ENCODE measurements around the gene CEP128. TPM values are rescaled to one million over a fixed set of nuclear protein-coding genes. Genes with fewer than 3 reads are reported as not detected.

Gene CEP128
- total RNA-seq, 2 experiments from 2014 or later: 12.3 to 13.0 TPM

DNA sequence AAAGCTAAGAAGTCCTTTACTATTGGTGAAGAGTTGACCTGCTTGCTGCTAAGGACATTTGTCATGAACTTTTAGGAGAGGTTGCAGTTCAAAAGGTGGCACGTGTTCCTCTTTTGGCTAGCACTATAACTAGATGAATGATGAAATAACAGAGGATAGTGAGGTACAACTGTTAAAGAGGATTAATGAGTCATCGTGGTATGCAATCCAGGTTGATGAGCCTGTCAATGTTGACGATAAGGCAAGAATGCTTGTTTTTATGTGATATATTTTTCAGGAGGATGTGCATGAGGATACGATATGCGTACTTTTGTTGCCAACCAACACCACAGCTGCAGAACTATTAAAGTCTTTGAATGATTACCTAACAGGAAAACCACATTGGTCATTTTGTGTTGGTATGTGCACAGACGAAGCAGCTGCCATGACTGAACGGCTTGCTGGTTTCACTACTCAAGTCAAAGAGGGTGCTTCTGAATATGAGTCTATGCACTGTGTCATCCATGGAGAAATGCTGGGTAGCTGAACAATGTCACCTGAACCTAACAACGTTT, 10.6 kb downstream of the CEP128 start:
- POLR2A ChIA-PET: interaction anchor here (0.7 to 1.9 kb wide), 4 partner anchors 11 to 239 kb away, joined by 3 to 15 read pairs (median 4); partner anchors contain the start of gene CEP128
- Mint-ChIP-seq H3K27ac (peak overlapping the region; percentile 94), H3K9me3 (no peaks in the 10 kb centered on the region), H3K27me3 (no peaks in the 10 kb centered on the region), H3K36me3 (ENCODE audit: low read depth) (peaks cover 23% of the 10 kb centered on the region), H3K4me3 (peak overlapping the region; percentile 47), H3K4me1 (ENCODE audit: low read depth) (peaks cover 62% of the 10 kb centered on the region)
- Histone ChIP-seq H3K27ac (ENCODE audit: low read depth in 1 of 2, low read length in 2 of 2) (peak overlapping the region in 1 of 2 donors; percentile 47), H3K9me3 (ENCODE audit: control insufficient read depth in 1 of 2, insufficient read depth in 1 of 2, low read length in 2 of 2) (no peaks in the 10 kb centered on the region), H3K4me3 (ENCODE audit: low read length) (peak overlapping the region; percentile 9), H3K36me3 (ENCODE audit: insufficient read depth, low read length) (no peaks in the 10 kb centered on the region), H3K4me1 (ENCODE audit: insufficient read depth, low read length) (peaks cover 21% of the 10 kb centered on the region), H3K27me3 (ENCODE audit: control insufficient read depth in 1 of 2, insufficient read depth in 2 of 2, low read length in 2 of 2) (no peaks in the 10 kb centered on the region)
- ATAC-seq (ENCODE audit: poor library complexity) (peak; percentile 88), DNase-seq (peak in 13 of 14 experiments; percentile 13 to 89 (median 38))
- intact Hi-C loops (cut with DNase I, micrococcal nuclease): loop anchor here in 1 of 2 experiments (1.0 to 5.0 kb wide), 2 partner anchors 11 to 286 kb away; no protein-coding TSS in a partner anchor
- CTCF ChIA-PET: interaction anchor here (0.5 to 1.8 kb wide), 4 partner anchors 9 to 56 kb away, joined by 3 to 7 read pairs (median 3); no protein-coding TSS in a partner anchor
- TF ChIP-seq, protein P1, sequence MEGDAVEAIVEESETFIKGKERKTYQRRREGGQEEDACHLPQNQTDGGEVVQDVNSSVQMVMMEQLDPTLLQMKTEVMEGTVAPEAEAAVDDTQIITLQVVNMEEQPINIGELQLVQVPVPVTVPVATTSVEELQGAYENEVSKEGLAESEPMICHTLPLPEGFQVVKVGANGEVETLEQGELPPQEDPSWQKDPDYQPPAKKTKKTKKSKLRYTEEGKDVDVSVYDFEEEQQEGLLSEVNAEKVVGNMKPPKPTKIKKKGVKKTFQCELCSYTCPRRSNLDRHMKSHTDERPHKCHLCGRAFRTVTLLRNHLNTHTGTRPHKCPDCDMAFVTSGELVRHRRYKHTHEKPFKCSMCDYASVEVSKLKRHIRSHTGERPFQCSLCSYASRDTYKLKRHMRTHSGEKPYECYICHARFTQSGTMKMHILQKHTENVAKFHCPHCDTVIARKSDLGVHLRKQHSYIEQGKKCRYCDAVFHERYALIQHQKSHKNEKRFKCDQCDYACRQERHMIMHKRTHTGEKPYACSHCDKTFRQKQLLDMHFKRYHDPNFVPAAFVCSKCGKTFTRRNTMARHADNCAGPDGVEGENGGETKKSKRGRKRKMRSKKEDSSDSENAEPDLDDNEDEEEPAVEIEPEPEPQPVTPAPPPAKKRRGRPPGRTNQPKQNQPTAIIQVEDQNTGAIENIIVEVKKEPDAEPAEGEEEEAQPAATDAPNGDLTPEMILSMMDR (IDR thresholded peaks at IDR 0.05): no peak

DNA sequence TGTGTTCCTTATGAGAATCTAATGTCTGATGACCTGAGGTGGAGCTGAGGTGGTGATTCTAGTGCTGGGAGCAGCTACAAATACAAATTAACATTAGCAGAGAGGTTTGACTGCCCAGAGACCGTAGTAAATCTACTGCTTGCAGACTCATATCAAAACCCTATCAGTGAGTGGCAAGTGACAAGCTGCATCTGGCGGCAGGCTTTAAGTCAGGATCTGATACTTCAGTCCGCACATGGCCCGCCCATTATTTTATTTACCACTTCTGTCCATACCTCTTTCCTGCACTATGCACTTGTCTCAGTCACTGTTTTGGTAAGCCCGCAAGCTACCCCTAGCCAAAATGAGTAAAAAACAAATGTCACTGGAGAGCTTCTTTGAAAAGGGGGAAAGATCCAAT, 11.4 kb downstream of the CEP128 start:
- CTCF ChIA-PET: interaction anchor here (1.8 kb wide), 1 partner anchor 8 kb away, joined by 7 read pairs; no protein-coding TSS in a partner anchor
- H3K4me3 ChIP-seq (ENCODE audit: low read length): no peak overlapping the region
- POLR2A ChIA-PET: interaction anchor here (1.9 kb wide), 1 partner anchor 12 kb away, joined by 15 read pairs; the partner anchor contains the start of gene CEP128
- peak overlapping the region in 1 of 2 donors; percentile 47 for H3K27ac ChIP-seq (ENCODE audit: low read depth in 1 of 2, low read length in 2 of 2)
- Mint-ChIP-seq H3K4me1 (ENCODE audit: low read depth) (peaks cover 58% of the 10 kb centered on the region), H3K4me3 (no peak overlapping the region), H3K9me3 (no peaks in the 10 kb centered on the region), H3K27me3 (no peaks in the 10 kb centered on the region), H3K36me3 (ENCODE audit: low read depth) (peaks cover 26% of the 10 kb centered on the region), H3K27ac (peak overlapping the region; percentile 94)
- TF ChIP-seq, protein P1 (IDR thresholded peaks at IDR 0.05): no peak
- H3K36me3 ChIP-seq (ENCODE audit: insufficient read depth, low read length): no peaks in the 10 kb centered on the region
- H3K9me3 ChIP-seq (ENCODE audit: control insufficient read depth in 1 of 2, insufficient read depth in 1 of 2, low read length in 2 of 2): no peaks in the 10 kb centered on the region
- peaks cover 21% of the 10 kb centered on the region for H3K4me1 ChIP-seq (ENCODE audit: insufficient read depth, low read length)
- intact Hi-C loops (cut with DNase I, micrococcal nuclease): loop anchor here in 1 of 2 experiments (5.0 kb wide), 1 partner anchor 287 kb away; no protein-coding TSS in a partner anchor
- no peak for ATAC-seq (ENCODE audit: poor library complexity)
- DNase-seq: peak in 1 of 14 experiments; percentile 14
- no peaks in the 10 kb centered on the region for H3K27me3 ChIP-seq (ENCODE audit: control insufficient read depth in 1 of 2, insufficient read depth in 2 of 2, low read length in 2 of 2)

DNA sequence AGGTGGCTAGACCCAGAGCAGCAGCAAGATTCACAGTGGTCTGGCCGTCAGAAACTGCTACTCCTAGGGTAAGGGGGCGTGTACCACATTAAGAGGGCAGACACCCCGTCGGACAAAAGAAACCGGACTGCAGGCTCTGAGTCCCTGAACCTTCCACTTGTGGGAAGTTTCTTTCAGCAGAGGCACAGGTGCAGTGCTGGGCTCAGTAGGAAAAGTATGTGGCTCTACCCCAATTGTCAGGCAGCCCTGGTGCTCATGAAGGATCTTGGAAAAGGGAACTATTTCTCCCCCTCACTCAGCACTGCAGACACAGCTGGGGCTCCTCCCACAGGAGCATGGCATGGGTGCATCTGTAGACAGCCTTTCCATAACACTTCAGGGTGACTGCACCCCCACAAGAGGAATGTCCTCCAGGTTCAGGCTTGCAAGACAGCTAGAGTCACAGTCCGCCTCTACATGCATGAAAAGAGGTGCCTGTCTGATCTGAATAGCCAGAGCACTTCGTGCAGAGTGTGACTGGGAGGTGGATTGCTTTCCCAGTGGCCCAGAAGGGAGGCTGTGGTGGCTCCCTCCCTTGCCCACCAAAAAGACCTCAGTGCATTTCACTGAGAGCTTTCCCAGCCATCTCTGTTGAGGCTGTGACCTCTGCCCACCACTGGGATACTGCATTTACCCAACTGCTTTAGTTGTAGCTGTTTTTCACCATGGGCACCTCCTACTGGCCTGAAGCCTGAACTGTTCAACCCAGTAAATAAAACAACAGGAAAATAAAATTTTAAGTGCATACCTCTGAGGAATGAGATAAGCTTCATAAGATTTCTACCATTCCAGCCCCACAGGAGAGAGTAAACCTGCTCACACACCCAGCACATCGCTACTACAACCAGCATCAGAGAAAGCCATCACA, 14.2 kb downstream of the CEP128 start:
- Mint-ChIP-seq H3K36me3 (ENCODE audit: low read depth) (peaks cover 31% of the 10 kb centered on the region), H3K9me3 (no peaks in the 10 kb centered on the region), H3K27ac (no peak overlapping the region), H3K27me3 (no peaks in the 10 kb centered on the region), H3K4me3 (no peak overlapping the region), H3K4me1 (ENCODE audit: low read depth) (peaks cover 47% of the 10 kb centered on the region)
- no peak overlapping the region for H3K27ac ChIP-seq (ENCODE audit: low read depth in 1 of 2, low read length in 2 of 2)
- ChIA-PET POLR2A (no interaction called here), CTCF (no interaction called here)
- no peak overlapping the region for H3K4me3 ChIP-seq (ENCODE audit: low read length)
- H3K27me3 ChIP-seq (ENCODE audit: control insufficient read depth in 1 of 2, insufficient read depth in 2 of 2, low read length in 2 of 2): no peaks in the 10 kb centered on the region
- DNase-seq (no peak), ATAC-seq (ENCODE audit: poor library complexity) (no peak)
- intact Hi-C loops (cut with DNase I, micrococcal nuclease): no loop called here
- H3K36me3 ChIP-seq (ENCODE audit: insufficient read depth, low read length): no peaks in the 10 kb centered on the region
- TF ChIP-seq, protein P1 (IDR thresholded peaks at IDR 0.05): no peak
- no peaks in the 10 kb centered on the region for H3K9me3 ChIP-seq (ENCODE audit: control insufficient read depth in 1 of 2, insufficient read depth in 1 of 2, low read length in 2 of 2)
- H3K4me1 ChIP-seq (ENCODE audit: insufficient read depth, low read length): peaks cover 21% of the 10 kb centered on the region
